GM19035 (cell line): ENCODE measurements around the gene MGAM2.
"Not testable (repeated sequence)": the region's sequence is repeated elsewhere in the genome, so short reads cannot be mapped to it uniquely, and the experiment has no call there.

Experiments
- ATAC-seq: cut with Tn5 transposase; IDR thresholded peaks from one replicate; pipeline ENCODE4 v1.9.1; 2021; ENCODE audit not compliant: unreplicated experiment

The MGAM2 gene

DNA sequence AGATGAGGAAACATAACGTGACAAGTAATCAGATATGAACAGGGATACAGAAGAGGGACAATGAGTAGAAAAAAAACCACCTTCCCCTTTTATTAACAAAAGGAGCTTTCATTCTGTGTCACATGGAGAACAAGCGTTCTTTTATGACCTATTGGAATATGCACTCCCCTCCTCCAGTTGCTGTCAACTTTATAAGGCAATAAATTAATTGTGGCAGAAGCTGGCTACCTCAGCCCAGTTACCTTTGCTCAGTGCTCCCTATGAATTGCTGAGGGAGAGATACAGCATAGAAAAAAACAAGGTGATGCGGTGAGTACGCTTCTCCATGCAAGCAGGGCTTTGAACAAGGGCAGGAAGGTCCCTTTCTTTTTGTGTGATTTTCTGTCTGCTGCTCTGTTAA lies at the start of gene MGAM2:
Gene MGAM2 (plus strand): TSS at position 220 of the 400 bp plus-strand sequence. CDS start 5,156 bp downstream, outside the sequence.
- no peak for ATAC-seq

DNA sequence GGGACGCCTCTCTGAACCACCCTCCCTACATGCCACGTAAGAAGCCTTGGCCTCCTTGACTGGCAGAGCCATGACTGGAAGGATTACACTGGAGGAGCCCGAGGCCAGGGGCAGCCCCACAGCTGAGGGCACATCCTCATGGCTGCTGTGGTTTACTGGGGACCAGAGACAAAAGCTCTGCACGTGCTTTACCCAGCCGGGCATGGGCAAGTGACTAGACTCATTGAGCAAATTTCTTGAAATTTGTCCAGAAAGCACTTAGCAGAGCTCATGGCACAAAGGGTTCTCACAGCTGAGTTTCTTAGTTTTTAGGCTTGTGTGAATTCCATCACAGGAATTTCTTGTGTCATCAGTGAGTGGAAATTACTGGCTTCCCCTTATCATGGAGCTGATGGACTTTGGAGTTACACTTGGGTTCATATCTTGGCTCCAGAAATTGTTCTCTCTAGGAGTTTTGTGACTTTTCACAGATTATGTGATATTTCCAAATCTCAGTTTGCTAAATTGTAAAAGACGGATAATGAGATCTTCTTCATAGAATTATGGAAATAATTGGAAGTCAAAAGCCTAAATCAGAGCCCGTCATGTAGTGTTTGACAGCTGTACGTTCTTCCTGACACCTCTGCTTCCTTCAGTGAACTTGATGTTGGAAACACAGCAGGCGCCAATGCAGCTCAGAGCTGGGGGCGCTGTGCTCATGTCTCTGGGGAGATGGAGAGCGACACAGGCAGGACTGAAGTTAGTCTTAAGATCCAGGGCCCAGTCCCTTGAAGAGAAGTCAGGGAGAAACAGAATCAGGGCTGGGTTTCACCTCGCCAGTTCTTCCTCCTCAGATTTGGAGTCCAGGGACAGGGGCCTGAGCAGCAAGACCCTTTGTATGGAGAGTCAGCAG lies 47.7 kb upstream of the MGAM2 start:
- no peak for ATAC-seq

DNA sequence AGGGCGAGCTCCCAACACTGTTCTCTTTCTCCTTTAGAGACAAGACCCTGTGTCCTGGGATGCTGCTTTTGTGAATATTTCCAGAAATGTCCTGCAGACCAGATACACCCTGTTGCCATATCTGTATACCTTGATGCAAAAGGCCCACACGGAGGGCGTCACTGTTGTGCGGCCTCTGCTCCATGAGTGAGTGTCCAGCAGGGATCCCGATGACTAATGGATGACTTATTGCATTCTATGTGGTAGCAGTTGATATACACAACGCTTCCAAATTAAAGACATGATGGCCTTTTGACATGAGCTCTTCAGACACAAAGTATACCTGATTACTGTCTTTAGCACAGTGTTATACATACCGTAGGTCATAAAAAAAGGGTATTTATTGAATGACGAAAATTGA lies 45.0 kb upstream of the MGAM2 start:
- ATAC-seq, result no peak

DNA sequence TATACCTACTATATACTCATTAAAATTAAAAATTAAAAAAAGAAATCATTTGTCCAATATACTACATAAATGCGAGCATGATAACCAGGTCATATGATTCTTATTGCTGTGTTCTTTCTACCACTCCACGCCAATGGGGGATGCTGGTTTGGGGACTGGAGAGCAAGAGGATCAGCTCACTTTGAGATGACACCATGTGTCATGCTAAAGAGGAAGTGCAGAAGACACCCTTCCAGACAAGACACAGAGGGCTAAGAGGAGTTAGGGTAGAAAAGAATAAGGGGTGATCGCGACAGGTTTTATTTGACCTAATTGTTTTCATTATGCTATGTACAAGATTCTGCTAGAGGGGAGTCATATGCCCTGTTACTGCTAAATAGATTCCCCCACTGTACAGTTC lies 33.8 kb upstream of the MGAM2 start:
- ATAC-seq, result no peak

DNA sequence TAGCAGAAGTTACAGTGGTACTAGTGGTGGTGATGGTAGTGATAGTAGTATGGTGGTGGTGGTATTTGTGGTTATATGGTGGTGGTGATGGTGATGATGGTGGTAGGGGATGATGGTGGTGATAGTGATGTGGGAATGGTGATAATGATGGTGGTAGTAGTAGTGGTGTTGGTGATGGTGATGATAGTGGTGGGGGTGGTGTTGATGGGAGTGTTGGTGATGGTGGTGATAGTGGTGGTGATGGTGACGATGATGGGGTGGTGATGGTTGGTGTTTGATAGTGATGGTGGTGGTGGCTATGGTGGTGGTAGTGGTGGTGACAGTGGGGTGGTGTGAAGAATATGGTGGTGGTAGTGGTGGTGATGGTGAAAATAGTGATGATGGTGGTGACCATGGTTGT lies 27.9 kb upstream of the MGAM2 start:
- ATAC-seq, result no peak

DNA sequence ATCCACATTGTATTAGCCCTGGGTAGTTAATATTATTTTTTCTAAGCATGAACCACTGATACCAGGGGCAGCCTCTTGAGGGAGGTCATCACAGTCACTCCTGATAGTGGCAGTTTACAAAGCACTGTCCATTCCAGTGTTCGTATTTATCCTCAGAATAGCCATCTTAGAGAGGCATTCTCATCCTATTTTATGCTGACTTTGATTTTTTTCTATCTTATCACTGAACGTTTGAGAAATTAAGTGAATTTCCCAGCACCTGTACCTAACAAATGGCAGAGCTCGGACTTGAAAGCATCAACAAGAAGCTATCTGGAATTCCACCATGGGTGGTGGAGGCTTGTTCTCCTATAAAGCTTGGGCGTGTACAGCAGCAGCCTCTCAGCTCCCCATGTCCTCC lies 26.1 kb upstream of the MGAM2 start:
- ATAC-seq, result no peak

DNA sequence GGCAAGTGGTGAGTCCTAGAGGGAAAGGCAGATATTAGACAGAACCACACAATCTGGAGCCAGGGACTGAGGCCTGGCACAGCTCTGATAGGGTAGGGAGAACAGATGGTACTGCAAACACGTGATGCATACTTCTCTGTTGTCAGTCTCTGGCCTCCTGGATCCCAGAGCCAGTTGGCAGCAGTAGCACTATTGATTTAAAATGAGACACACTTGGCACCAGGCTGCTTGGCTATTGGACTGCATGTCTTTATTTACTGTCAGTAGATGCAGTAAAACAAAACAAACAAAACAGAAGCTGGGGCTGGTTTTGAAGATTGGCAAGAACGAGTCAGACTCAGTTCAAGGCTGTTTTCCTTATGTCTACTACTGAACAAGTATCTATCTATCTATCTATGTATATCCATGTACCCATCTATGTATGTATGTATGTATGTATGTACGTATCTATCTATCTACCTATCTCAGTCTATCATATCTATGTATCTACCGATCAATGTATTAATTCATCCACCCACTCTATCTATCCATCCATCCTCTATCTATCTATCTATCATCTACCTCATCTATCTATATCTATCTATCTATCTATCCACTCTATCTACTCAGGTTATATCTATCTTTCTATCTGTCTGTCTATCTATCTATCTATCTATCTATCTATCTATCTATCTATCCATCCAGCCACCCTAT lies 23.4 kb upstream of the MGAM2 start:
- ATAC-seq, result no peak

DNA sequence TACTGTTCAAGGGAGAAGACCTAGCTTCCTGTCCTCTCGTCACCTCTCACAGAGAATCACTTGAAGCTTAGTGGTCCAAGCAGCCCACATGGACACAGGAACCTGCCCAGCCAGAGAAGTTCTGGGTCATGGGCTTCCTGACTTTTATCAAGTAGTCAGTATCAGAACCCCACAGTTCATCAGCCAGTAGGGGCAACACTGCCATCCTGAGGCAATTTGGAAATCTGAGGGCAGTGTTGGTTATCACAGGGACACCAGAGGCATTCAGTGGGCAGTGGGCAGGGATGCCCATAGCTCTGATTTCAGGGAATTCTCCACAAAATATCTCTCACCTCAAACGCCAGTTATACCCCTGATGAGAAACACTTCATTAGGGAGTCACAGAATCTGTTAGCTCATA lies 22.5 kb upstream of the MGAM2 start:
- no peak for ATAC-seq

DNA sequence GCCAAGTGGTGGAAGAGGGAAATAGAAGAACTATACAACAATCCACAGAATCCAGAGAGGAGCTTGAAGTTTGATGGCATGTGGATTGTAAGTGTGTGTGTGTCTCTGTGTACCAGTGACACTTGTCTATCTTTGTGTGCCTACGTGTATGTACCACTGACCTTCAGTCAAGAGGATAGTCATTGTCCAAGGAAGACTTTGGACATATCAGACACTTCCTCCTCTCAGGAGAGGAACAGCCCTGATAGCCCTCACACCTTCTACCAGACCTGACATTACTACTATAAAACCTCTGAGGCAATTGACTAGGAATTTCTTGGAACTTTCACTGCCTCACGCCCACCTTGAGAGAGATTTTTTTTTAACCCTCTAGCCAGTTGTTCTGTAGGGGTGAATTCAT lies 19.6 kb upstream of the MGAM2 start:
- ATAC-seq, result no peak

DNA sequence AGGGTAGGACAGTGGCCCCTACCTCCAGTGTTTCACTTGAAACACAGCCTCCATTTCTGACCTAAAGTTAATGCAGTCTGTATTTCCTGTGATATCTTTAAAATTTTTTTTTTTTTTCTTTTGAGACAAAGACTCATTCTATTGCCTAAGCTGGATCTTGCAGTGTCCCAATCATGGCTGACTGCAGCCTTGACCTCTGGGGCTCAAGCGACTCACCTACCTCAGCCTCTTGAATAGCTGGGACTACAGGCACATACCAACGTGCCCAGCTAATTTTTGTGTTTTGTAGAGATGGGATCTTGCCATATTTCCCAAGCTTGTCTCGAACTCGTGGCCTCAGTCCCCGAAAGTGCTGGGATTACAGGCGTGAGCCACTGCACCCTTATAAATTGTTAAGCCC lies 16.7 kb upstream of the MGAM2 start:
- ATAC-seq, result no peak

DNA sequence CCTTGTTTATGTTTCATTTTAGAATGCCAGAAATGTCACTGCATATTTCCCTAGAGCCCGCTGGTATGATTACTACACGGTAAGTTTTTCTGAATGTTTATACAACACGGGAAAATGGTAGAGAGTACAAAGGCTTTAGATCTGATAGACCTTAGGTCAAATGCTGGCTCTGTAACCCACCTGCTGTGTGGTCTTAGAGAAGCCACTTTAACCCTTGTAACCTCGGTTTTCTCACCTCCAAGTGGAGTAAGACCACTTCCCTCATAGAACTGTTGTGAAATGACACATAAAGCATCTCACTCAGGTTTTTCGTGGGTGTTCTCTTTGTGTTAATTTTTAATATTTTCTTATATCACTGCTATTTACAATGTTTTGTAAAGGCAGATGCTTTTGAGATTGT lies 13.9 kb upstream of the MGAM2 start:
- no peak for ATAC-seq

DNA sequence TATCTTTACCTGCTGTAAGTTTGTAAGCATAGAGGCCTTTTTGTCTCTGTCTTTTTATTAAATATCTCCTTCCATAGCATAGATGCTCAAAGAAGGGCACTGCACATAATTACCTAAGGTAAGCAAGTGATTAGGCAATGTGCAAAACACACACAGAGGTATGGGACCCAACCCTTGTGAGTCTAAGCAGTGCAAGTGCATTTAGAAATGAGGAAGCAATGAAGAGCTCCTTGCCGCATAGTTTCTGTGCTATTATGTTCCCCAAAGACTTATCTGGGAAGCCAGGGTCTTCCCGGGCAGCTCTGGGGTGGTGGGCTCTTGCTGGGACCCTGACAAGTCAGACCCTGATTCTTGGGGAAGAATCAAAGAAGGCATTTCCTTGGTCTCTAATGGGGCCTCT lies 13.5 kb upstream of the MGAM2 start:
- no peak for ATAC-seq

DNA sequence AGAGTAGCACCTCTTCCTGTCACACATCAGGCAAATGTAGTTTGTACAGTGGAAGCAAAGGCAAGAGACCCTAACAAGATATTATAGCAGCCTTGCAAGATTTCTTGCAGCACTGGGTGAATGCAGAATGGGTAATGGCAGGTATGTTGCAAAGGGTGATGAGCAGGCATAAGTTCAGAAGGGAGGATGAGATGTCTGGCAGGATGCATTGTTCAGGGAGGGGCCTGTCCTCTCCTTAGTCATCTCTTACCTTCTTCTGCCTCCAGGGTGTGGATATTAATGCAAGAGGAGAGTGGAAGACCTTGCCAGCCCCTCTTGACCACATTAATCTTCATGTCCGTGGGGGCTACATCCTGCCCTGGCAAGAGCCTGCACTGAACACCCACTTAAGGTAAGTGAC lies 12.2 kb upstream of the MGAM2 start:
- ATAC-seq, result not testable (repeated sequence)

DNA sequence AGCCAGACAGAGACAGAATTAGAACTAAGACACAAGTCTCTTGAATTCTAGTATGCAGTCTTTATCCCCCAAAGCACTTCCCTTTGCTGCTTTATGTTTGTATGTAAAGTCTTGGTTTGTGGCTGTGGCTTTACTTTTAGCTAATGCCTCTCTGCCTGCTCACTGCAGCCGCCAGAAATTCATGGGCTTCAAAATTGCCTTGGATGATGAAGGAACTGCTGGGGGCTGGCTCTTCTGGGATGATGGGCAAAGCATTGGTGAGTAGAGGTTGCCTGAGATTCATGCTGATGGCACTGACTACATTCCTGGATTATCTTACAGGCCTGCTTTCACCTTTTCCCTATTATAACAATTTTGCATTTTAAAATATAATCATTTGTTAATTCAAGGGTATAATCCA lies 10.9 kb upstream of the MGAM2 start:
- no peak for ATAC-seq

DNA sequence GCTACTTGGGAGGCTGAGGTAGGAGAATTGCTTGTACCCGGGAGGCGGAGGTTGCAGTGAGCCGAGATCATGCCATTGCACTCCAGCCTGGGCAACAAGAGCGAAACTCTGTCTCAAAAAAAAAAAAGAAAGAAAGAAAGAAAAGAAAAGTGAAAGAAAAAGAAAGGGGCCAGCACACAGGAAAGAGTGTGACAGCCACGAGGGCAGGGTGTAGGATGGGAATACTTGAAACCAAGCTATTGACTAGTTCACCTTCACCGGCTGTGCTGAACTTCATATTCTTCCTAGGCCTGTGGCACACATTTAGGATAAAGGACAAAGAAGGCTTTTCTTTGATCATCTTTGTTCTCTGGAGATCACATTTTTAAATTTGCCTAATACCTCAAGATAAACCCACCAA lies 9.7 kb upstream of the MGAM2 start:
- ATAC-seq, result not testable (repeated sequence)

DNA sequence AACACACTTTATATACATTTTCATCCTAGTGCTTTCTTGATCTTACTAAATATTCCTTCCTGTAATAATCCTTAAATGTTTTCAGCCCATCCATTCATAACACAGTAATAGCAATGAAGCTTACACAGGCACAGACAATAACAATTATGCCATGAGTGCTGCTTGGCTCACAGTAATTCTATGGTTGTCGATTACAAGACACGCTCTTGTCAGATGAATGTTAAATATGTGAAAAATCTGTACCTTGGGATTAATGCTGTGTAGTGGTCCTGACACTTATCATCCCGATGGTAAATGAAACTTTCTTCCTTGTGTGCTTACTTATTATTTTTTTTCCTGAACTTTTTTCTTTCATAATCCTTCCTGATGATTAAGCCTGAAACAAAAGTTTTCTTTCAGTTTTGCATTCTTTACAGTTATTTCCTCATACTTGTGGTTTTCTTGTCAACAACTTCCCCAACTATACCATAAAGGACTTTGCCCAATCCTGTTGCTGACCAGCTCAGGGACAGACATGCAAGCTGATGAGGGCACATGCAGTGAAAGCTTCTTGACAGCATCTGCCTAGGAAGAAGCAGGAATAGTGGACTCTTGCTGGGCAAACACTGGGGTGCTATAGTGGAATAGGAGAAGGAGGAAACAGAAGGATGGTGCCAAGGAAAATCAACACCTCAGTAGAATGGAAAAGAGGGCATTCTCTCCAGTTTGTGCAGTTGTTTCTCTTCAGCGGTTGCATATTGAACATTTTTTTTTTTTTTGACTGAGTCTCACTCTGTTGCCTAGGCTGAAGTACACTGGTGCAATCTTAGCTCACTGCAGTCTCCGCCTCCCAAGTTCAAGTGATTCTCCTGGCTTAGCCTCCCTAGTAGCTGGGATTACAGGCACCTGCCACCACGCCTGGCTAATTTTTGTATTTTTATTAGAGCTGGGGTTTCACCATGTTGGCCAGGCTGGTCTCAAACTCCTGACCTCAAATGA lies 6.7 kb upstream of the MGAM2 start:
- ATAC-seq, result no peak

DNA sequence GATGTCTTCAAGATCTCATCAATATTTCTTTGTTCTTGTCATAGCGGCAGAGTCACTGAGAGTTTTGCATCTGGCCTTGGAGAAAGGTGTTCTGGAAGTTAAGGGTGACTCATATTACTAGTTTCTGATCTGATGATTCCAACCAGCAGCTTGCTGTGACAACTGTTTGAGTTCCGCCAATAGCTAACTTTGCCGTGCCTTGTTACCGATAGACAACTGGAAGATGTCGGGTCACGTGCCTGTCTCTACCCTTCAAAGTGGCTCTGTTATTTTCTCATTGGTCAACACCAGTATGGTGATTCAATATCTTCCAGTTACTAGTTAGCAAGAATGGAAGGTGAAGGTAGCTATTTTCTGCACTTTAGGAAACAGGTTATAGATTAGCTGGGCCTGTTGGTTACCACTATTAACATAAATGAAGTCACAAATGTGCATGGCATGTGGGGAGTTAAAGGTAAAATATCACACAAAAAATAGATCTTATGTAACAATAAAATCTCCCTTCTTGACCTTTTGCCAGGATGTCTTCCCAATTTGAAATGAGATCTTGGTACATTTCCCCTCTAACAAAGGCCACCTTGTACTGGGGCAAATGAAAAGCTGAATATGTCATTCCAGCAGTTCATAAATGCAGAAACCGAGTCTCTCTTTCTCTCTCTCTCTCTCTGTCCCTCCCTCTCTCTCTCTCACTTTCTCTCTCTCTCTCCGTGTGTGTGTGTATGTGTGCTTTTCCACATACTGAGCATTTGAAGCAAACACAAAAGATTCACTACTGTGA lies 2.6 kb upstream of the MGAM2 start:
- no peak for ATAC-seq

DNA sequence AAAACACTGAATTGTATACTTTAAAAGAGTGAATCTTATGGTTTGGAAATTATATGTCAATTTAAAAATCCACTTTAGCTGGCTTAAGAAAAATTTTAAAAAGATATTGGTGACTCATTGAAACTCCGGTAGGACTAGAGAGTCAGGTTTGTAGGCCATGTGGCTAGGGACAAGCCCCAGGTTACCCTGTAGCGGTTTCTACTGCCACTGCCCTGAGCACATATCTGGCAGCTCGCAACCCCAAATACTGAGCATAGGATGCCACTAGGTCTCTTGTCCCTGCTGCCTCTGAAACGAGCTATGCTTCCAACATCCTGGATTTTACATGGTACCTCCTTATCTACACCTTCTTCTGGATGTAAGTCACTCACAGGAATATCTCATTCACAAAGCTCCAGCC lies 1.4 kb upstream of the MGAM2 start:
- ATAC-seq, result no peak

DNA sequence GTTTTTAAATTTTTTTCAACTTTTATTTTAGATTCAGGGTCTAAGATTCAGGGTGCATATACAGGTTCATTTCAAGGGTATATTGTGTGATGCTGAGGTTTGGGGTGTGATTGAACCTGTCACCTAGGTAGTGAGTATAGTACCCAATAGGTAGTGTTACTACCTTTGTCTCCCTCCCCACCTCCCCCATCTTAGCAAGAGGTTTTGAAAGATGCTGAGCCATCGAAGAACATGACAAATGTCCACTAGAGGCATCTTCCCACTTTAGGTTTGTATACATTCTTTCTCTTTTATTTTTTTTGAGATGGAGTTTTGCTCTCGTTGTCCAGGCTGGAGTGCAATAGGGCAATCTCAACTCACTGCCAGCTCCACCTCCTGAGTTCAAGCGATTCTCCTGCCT lies 880 bp upstream of the MGAM2 start:
- no peak for ATAC-seq

DNA sequence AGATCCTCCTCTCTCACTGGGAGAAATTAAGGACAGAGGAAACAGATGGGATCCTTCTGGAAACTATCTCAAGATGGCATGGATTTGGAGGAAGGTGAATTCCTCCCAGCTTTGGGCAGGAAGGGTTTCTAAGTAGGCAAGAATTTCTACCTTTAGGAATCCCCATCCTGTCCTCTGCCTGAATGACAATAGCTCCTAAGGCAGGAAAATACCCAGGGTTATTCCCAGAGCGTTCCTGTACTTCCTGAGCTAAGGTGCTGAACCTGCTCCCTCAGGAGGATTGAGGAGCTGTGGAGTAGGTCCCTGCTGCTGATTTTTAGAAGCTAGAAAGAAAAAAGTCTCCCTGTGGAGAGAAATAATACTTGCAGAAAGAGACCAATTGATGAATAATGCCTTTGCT lies 568 bp downstream of the MGAM2 start:
- no peak for ATAC-seq

DNA sequence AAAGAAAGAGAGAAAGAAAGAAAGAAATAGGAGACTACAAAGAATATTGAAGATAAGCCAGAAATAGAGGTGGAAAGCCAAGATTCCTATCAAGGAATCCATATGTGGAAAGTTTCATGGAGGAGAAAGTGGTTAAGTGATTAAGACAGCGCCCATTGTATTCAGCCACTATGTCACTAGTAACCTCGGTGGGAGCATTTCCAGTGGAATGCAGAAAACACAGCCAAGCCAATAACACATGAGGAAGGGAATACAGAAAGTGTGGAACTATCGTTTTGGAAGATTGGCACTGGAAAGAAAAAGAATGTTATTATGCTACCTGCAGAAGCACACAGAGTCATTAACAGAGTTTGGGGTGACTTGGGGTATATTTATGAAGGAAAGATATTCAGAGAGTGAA lies 2.7 kb downstream of the MGAM2 start:
- no peak for ATAC-seq
